ENCODE measurements around the gene KDM6B. TPM values are rescaled to one million over a fixed set of nuclear protein-coding genes. Genes with fewer than 3 reads are reported as not detected.
"Not testable (repeated sequence)": the region's sequence is repeated elsewhere in the genome, so short reads cannot be mapped to it uniquely, and the experiment has no call there.

KDM6B gene
- total and polyA plus RNA-seq, 8 donors: 4.6 to 27.2 (median 10.9) TPM

DNA sequence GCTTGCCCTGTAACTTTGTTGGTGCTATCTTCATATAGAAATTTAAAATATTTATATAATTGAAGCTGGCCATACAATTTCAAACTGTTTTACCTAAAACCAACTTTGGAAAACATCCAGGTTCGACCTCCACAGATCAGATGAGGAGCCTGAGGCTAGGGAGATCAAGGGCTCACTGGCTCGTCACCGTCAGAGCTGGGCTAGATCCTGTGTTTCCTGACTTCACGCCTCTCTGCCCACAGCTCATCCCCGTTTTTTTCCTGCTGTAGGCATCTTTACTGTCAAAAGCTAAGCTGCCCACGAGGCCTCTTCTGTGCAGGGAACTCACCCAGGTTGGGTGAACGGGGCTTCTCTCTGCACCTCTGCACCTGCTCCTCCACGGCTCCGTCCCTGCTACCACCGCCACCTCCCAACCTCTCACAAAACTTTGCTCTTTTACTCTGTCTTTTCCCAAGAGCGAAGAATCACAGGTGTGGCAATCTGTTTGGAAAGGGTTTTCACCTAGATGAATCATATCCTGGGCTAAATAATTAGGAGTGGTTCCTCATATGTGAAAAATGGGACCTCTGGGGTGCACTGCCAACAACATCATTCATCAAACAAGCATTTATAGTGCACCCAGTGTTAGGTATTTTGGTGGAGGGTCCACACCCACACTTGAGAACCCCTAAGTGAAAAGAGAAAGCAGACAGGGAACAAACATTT is 24.8 kb upstream of the KDM6B start:
- intact Hi-C loops (cut with DNase I; ENCODE audit: low total_unique reads): no loop called here
- TF ChIP-seq POLR2AphosphoS5 (IDR thresholded peaks at IDR 0.05): no peak
- TF ChIP-seq POLR2A (IDR thresholded peaks at IDR 0.05): no peak
- no peak for TF ChIP-seq EP300 (IDR thresholded peaks at IDR 0.05)
- TF ChIP-seq, protein P1, sequence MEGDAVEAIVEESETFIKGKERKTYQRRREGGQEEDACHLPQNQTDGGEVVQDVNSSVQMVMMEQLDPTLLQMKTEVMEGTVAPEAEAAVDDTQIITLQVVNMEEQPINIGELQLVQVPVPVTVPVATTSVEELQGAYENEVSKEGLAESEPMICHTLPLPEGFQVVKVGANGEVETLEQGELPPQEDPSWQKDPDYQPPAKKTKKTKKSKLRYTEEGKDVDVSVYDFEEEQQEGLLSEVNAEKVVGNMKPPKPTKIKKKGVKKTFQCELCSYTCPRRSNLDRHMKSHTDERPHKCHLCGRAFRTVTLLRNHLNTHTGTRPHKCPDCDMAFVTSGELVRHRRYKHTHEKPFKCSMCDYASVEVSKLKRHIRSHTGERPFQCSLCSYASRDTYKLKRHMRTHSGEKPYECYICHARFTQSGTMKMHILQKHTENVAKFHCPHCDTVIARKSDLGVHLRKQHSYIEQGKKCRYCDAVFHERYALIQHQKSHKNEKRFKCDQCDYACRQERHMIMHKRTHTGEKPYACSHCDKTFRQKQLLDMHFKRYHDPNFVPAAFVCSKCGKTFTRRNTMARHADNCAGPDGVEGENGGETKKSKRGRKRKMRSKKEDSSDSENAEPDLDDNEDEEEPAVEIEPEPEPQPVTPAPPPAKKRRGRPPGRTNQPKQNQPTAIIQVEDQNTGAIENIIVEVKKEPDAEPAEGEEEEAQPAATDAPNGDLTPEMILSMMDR (IDR thresholded peaks at IDR 0.05): no peak
- Histone ChIP-seq H3K27ac (no peak overlapping the region), H3K27me3 (peaks cover 0 to 42% (median 3%) of the 10 kb centered on the region in 3 donors), H3K36me3 (no peaks in the 10 kb centered on the region), H3K4me1 (peaks cover 0 to 3% (median 1%) of the 10 kb centered on the region in 4 donors), H3K4me3 (no peak overlapping the region), H3K9me3 (no peaks in the 10 kb centered on the region)
- DNase-seq: no peak
- WGBS, 5 donors: 62 to 75% (median 70%) methylated on average over 11 of the region's 11 CpGs

DNA sequence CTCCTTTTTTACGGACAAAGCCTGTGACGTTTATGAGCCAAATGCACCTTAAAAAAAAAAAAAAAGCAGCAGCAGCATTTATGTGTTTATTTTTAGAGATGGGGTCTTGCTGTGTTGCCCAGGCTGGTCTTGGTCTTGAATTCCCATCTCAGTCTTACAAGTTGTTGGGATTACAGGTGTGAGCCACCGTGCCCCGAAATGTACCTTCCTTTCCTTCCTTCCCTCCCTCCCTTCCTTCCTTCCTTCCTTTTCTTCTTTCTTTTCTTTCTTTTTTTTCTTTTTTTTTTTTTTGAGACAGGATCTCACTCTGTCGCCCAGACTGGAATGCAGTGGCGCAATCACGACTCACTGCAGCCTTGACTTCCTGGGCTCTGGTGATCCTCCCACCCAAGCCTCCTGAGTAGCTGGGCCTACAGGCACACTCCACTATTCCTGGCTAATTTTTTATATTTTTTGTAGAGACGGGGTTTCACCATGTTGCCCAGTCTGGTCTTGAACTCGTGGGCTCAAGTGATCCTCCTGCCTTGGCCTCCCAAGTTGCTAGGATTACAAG is 24.1 kb upstream of the KDM6B start:
- H3K4me1 ChIP-seq; intact Hi-C loops (cut with DNase I; ENCODE audit: low total_unique reads); H3K27ac ChIP-seq; DNase-seq; H3K4me3 ChIP-seq; H3K36me3 ChIP-seq; H3K9me3 ChIP-seq: not testable (repeated sequence)
- H3K27me3 ChIP-seq: peaks cover 0 to 36% (median 3%) of the 10 kb centered on the region in 3 donors
- WGBS, 5 donors: 70 to 83% (median 82%) methylated on average over 9 of the region's 9 CpGs

DNA sequence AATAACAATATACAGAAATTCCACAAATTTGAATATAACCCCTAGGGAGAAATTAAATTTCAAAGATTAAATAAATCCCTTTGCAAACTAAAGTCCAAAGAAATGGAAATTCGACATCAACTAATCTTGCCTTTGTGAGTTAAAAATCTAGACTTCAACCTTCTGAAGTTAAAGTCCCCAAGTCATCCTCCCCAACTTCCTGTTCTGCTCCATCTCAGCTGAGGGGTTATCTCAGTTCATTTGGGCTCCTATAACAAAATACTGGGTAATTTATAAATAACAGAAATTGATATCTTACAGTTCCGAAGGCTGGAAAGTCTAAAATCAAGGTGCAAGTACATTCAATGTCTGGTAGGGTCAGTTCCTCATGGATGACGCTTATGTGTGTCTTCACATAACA is 22.8 kb upstream of the KDM6B start:
- no peak for DNase-seq
- no peak overlapping the region for H3K27ac ChIP-seq
- H3K9me3 ChIP-seq: no peaks in the 10 kb centered on the region
- no peaks in the 10 kb centered on the region for H3K36me3 ChIP-seq
- H3K4me1 ChIP-seq: no peaks in the 10 kb centered on the region
- 79 to 83% (median 81%) methylated on average over 3 of the region's 3 CpGs for WGBS, 5 donors
- peaks cover 0 to 35% (median 3%) of the 10 kb centered on the region in 3 donors for H3K27me3 ChIP-seq
- intact Hi-C loops (cut with DNase I; ENCODE audit: low total_unique reads): no loop called here
- no peak overlapping the region for H3K4me3 ChIP-seq
- TF ChIP-seq, protein P1 (IDR thresholded peaks at IDR 0.05): no peak
- TF ChIP-seq POLR2AphosphoS5 (IDR thresholded peaks at IDR 0.05) (no peak), EP300 (IDR thresholded peaks at IDR 0.05) (no peak), POLR2A (IDR thresholded peaks at IDR 0.05) (no peak)

DNA sequence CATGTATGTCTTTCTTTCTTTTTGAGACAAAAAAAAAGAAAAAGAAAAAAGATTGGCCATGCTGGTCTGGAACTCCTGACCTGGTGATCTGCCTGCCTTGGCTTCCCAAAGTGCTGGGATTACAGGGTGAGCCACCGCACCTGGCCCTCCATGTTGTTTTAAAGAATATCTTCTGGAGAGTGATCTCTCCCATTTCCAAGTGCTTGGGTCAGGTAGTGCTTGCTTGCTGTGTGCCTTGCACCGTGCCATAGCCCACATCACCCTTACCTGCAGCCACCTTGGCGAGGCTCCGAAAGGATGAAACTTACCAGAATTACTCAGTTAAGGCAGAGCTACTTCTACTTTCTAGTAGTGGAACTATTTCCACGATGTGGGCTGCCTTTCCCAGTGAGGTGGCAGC is 19.0 kb upstream of the KDM6B start:
- 91 to 95% (median 93%) methylated on average over 5 of the region's 5 CpGs for WGBS, 5 donors
- no peak overlapping the region for H3K27ac ChIP-seq
- no peak for DNase-seq
- H3K4me1 ChIP-seq: no peaks in the 10 kb centered on the region
- no peak overlapping the region for H3K4me3 ChIP-seq
- no peaks in the 10 kb centered on the region for H3K36me3 ChIP-seq
- H3K9me3 ChIP-seq: no peaks in the 10 kb centered on the region
- intact Hi-C loops (cut with DNase I; ENCODE audit: low total_unique reads): no loop called here
- H3K27me3 ChIP-seq: peaks cover 0 to 17% (median 0%) of the 10 kb centered on the region in 3 donors
- TF ChIP-seq POLR2A (IDR thresholded peaks at IDR 0.05): no peak
- TF ChIP-seq POLR2AphosphoS5 (IDR thresholded peaks at IDR 0.05): no peak
- TF ChIP-seq EP300 (IDR thresholded peaks at IDR 0.05): no peak
- TF ChIP-seq, protein P1 (IDR thresholded peaks at IDR 0.05): no peak

Data from stomach (tissue), 9 donors.